ENCODE measurements around the gene TSR3. TPM values are rescaled to one million over a fixed set of nuclear protein-coding genes. Genes with fewer than 3 reads are reported as not detected.

TSR3 gene
- total RNA-seq, 1 experiment from 2014 or later: 20.1 TPM

GRCh38 chr16:1374418-1375297 is 23.0 kb upstream of the TSR3 start:
- Histone ChIP-seq H3K9me2 (replicated peaks; ENCODE audit: insufficient read depth, low read length) (no peaks in the 10 kb centered on the region), H2AFZ (ENCODE audit: low read length) (no peak overlapping the region), H3K9me3 (ENCODE audit: low read length) (no peaks in the 10 kb centered on the region), H3K27me3 (ENCODE audit: low read length) (no peaks in the 10 kb centered on the region), H3K4me2 (ENCODE audit: low read depth, low read length, poor library complexity, severe bottlenecking) (no peak overlapping the region), H3K9ac (ENCODE audit: low read length) (no peak overlapping the region), H3K27ac (ENCODE audit: low read length) (no peak overlapping the region), H4K20me1 (ENCODE audit: insufficient read depth, low read depth, low read length) (peaks cover 5% of the 10 kb centered on the region; the same call in 1 of the 2 replicates), H3K4me3 (ENCODE audit: low read length) (no peak overlapping the region), H3K79me2 (ENCODE audit: low read length) (peaks cover 18% of the 10 kb centered on the region), H3K4me1 (ENCODE audit: low read length) (peaks cover 14% of the 10 kb centered on the region), H3K36me3 (ENCODE audit: insufficient read depth, low read length) (no peaks in the 10 kb centered on the region)
- no peak for DNase-seq

- H2AFZ ChIP-seq (ENCODE audit: low read length): no peak overlapping the region
- no peaks in the 10 kb centered on the region; the same call in 1 of the 2 replicates for H4K20me1 ChIP-seq (ENCODE audit: insufficient read depth, low read depth, low read length)
- DNase-seq: no peak
- no peaks in the 10 kb centered on the region for H3K4me1 ChIP-seq (ENCODE audit: low read length)
- no peaks in the 10 kb centered on the region for H3K27me3 ChIP-seq (ENCODE audit: low read length)
- H3K9me2 ChIP-seq (replicated peaks; ENCODE audit: insufficient read depth, low read length): no peaks in the 10 kb centered on the region
- H3K27ac ChIP-seq (ENCODE audit: low read length): no peak overlapping the region
- H3K9me3 ChIP-seq (ENCODE audit: low read length): no peaks in the 10 kb centered on the region
- no peak overlapping the region for H3K9ac ChIP-seq (ENCODE audit: low read length)
- no peak overlapping the region for H3K4me2 ChIP-seq (ENCODE audit: low read depth, low read length, poor library complexity, severe bottlenecking)
- H3K79me2 ChIP-seq (ENCODE audit: low read length): peaks cover under 1% of the 10 kb centered on the region
- no peaks in the 10 kb centered on the region for H3K36me3 ChIP-seq (ENCODE audit: insufficient read depth, low read length)
- H3K4me3 ChIP-seq (ENCODE audit: low read length): no peak overlapping the region
Observed at GRCh38 chr16:1372292-1372950, 20.7 kb upstream of the TSR3 start.

GRCh38 chr16:1371054-1371978 is 19.6 kb upstream of the TSR3 start:
- no peaks in the 10 kb centered on the region; the same call in 1 of the 2 replicates for H4K20me1 ChIP-seq (ENCODE audit: insufficient read depth, low read depth, low read length)
- no peak overlapping the region for H3K4me2 ChIP-seq (ENCODE audit: low read depth, low read length, poor library complexity, severe bottlenecking)
- DNase-seq: no peak
- no peak overlapping the region for H2AFZ ChIP-seq (ENCODE audit: low read length)
- H3K27me3 ChIP-seq (ENCODE audit: low read length): no peaks in the 10 kb centered on the region
- no peak overlapping the region for H3K4me3 ChIP-seq (ENCODE audit: low read length)
- no peak overlapping the region for H3K9ac ChIP-seq (ENCODE audit: low read length)
- H3K36me3 ChIP-seq (ENCODE audit: insufficient read depth, low read length): no peaks in the 10 kb centered on the region
- no peaks in the 10 kb centered on the region for H3K9me3 ChIP-seq (ENCODE audit: low read length)
- H3K9me2 ChIP-seq (replicated peaks; ENCODE audit: insufficient read depth, low read length): no peaks in the 10 kb centered on the region
- H3K27ac ChIP-seq (ENCODE audit: low read length): no peak overlapping the region
- H3K4me1 ChIP-seq (ENCODE audit: low read length): no peaks in the 10 kb centered on the region
- H3K79me2 ChIP-seq (ENCODE audit: low read length): no peaks in the 10 kb centered on the region

- no peak overlapping the region for H2AFZ ChIP-seq (ENCODE audit: low read length)
- no peaks in the 10 kb centered on the region for H3K4me1 ChIP-seq (ENCODE audit: low read length)
- H3K79me2 ChIP-seq (ENCODE audit: low read length): peaks cover 4% of the 10 kb centered on the region
- no peaks in the 10 kb centered on the region for H3K27me3 ChIP-seq (ENCODE audit: low read length)
- no peak overlapping the region for H3K27ac ChIP-seq (ENCODE audit: low read length)
- 0 out of 2 replicates have a peak, but pooled peaks cover 3% of the 10 kb centered on the region for H3K36me3 ChIP-seq (ENCODE audit: insufficient read depth, low read length)
- no peak overlapping the region for H3K4me3 ChIP-seq (ENCODE audit: low read length)
- DNase-seq: no peak
- no peak overlapping the region for H3K9ac ChIP-seq (ENCODE audit: low read length)
- H3K9me3 ChIP-seq (ENCODE audit: low read length): no peaks in the 10 kb centered on the region
- no peaks in the 10 kb centered on the region for H3K9me2 ChIP-seq (replicated peaks; ENCODE audit: insufficient read depth, low read length)
- no peak overlapping the region for H3K4me2 ChIP-seq (ENCODE audit: low read depth, low read length, poor library complexity, severe bottlenecking)
- no peaks in the 10 kb centered on the region; the same call in 1 of the 2 replicates for H4K20me1 ChIP-seq (ENCODE audit: insufficient read depth, low read depth, low read length)
Observed at GRCh38 chr16:1367486-1368174, 16.0 kb upstream of the TSR3 start.

GRCh38 chr16:1366712-1367299 is 15.1 kb upstream of the TSR3 start:
- no peaks in the 10 kb centered on the region for H3K9me2 ChIP-seq (replicated peaks; ENCODE audit: insufficient read depth, low read length)
- 0 out of 2 replicates have a peak, but pooled peaks cover 3% of the 10 kb centered on the region for H3K36me3 ChIP-seq (ENCODE audit: insufficient read depth, low read length)
- no peaks in the 10 kb centered on the region; the same call in 1 of the 2 replicates for H4K20me1 ChIP-seq (ENCODE audit: insufficient read depth, low read depth, low read length)
- no peaks in the 10 kb centered on the region for H3K4me1 ChIP-seq (ENCODE audit: low read length)
- no peak overlapping the region for H3K4me3 ChIP-seq (ENCODE audit: low read length)
- H3K27me3 ChIP-seq (ENCODE audit: low read length): no peaks in the 10 kb centered on the region
- H3K9me3 ChIP-seq (ENCODE audit: low read length): no peaks in the 10 kb centered on the region
- no peak for DNase-seq
- H3K9ac ChIP-seq (ENCODE audit: low read length): no peak overlapping the region
- H2AFZ ChIP-seq (ENCODE audit: low read length): no peak overlapping the region
- peaks cover 12% of the 10 kb centered on the region for H3K79me2 ChIP-seq (ENCODE audit: low read length)
- H3K27ac ChIP-seq (ENCODE audit: low read length): no peak overlapping the region
- H3K4me2 ChIP-seq (ENCODE audit: low read depth, low read length, poor library complexity, severe bottlenecking): no peak overlapping the region

- H3K9me3 ChIP-seq (ENCODE audit: low read length): no peaks in the 10 kb centered on the region
- H3K27ac ChIP-seq (ENCODE audit: low read length): no peak overlapping the region
- no peak overlapping the region for H3K9ac ChIP-seq (ENCODE audit: low read length)
- no peaks in the 10 kb centered on the region for H3K9me2 ChIP-seq (replicated peaks; ENCODE audit: insufficient read depth, low read length)
- no peaks in the 10 kb centered on the region for H3K4me1 ChIP-seq (ENCODE audit: low read length)
- peaks cover 13% of the 10 kb centered on the region for H3K79me2 ChIP-seq (ENCODE audit: low read length)
- 0 out of 2 replicates have a peak, but pooled peaks cover 3% of the 10 kb centered on the region for H3K36me3 ChIP-seq (ENCODE audit: insufficient read depth, low read length)
- H4K20me1 ChIP-seq (ENCODE audit: insufficient read depth, low read depth, low read length): no peaks in the 10 kb centered on the region; the same call in 1 of the 2 replicates
- no peak for DNase-seq
- no peak overlapping the region for H2AFZ ChIP-seq (ENCODE audit: low read length)
- H3K4me3 ChIP-seq (ENCODE audit: low read length): no peak overlapping the region
- H3K27me3 ChIP-seq (ENCODE audit: low read length): no peaks in the 10 kb centered on the region
- H3K4me2 ChIP-seq (ENCODE audit: low read depth, low read length, poor library complexity, severe bottlenecking): no peak overlapping the region
Observed at GRCh38 chr16:1366060-1366711, 14.5 kb upstream of the TSR3 start.

- Histone ChIP-seq H3K4me2 (ENCODE audit: low read depth, low read length, poor library complexity, severe bottlenecking) (no peak overlapping the region), H2AFZ (ENCODE audit: low read length) (no peak overlapping the region), H3K9me3 (ENCODE audit: low read length) (no peaks in the 10 kb centered on the region), H4K20me1 (ENCODE audit: insufficient read depth, low read depth, low read length) (no peaks in the 10 kb centered on the region), H3K27me3 (ENCODE audit: low read length) (no peaks in the 10 kb centered on the region), H3K4me1 (ENCODE audit: low read length) (no peaks in the 10 kb centered on the region), H3K9ac (ENCODE audit: low read length) (no peak overlapping the region), H3K27ac (ENCODE audit: low read length) (no peak overlapping the region), H3K36me3 (ENCODE audit: insufficient read depth, low read length) (0 out of 2 replicates have a peak, but pooled peaks cover 3% of the 10 kb centered on the region), H3K9me2 (replicated peaks; ENCODE audit: insufficient read depth, low read length) (no peaks in the 10 kb centered on the region), H3K79me2 (ENCODE audit: low read length) (peaks cover 19% of the 10 kb centered on the region), H3K4me3 (ENCODE audit: low read length) (no peak overlapping the region)
- no peak for DNase-seq
Observed at GRCh38 chr16:1364510-1364909, 12.8 kb upstream of the TSR3 start.
